ENCODE results near the gene MCFD2. TPM values are rescaled to one million over a fixed set of nuclear protein-coding genes. Genes with fewer than 3 reads are reported as not detected.

MCFD2 gene
- total RNA-seq, 1 experiment from 2014 or later, result 90.5 TPM

- TF ChIP-seq EZH2 (IDR thresholded peaks at IDR 0.05; ENCODE audit: borderline replicate concordance, low read depth, low read length, poor library complexity, severe bottlenecking) (no peak), CTCF (conservative IDR thresholded peaks at IDR 0.05; ENCODE audit: low read depth, low read length) (no peak)
- Histone ChIP-seq H3K4me1 (ENCODE audit: insufficient read depth, low read length, poor library complexity, severe bottlenecking) (peaks cover under 1% of the 10 kb centered on the region), H3K9me3 (ENCODE audit: low read depth, low read length, poor library complexity, severe bottlenecking) (no peaks in the 10 kb centered on the region), H3K36me3 (ENCODE audit: insufficient read depth, low read length, poor library complexity, severe bottlenecking) (no peaks in the 10 kb centered on the region), H3K4me3 (ENCODE audit: low read depth, low read length, poor library complexity, severe bottlenecking) (no peak overlapping the region), H3K27ac (ENCODE audit: low read depth, low read length, poor library complexity, severe bottlenecking) (no peak overlapping the region), H3K27me3 (replicated peaks; ENCODE audit: insufficient read depth, low read depth, low read length, poor library complexity) (peaks cover under 1% of the 10 kb centered on the region)
- no TSS peak for BruUV-seq (replicated peaks)
- CTCF ChIA-PET, result no interaction called here
- no peak for DNase-seq (ENCODE audit: low spot score)
- intact Hi-C loops (cut with micrococcal nuclease; ENCODE audit: unreplicated experiment), result no loop called here
- POLR2A ChIA-PET (ENCODE audit: low non-redundant PET), result no interaction called here
Measured at GRCh38 chr2:46878886-46879285, 36.7 kb downstream of the MCFD2 start.

- Histone ChIP-seq H3K4me1 (ENCODE audit: insufficient read depth, low read length, poor library complexity, severe bottlenecking) (peaks cover 6% of the 10 kb centered on the region), H3K4me3 (ENCODE audit: low read depth, low read length, poor library complexity, severe bottlenecking) (no peak overlapping the region), H3K27me3 (replicated peaks; ENCODE audit: insufficient read depth, low read depth, low read length, poor library complexity) (no peaks in the 10 kb centered on the region), H3K9me3 (ENCODE audit: low read depth, low read length, poor library complexity, severe bottlenecking) (no peaks in the 10 kb centered on the region), H3K27ac (ENCODE audit: low read depth, low read length, poor library complexity, severe bottlenecking) (no peak overlapping the region), H3K36me3 (ENCODE audit: insufficient read depth, low read length, poor library complexity, severe bottlenecking) (no peaks in the 10 kb centered on the region)
- intact Hi-C loops (cut with micrococcal nuclease; ENCODE audit: unreplicated experiment), result no loop called here
- POLR2A ChIA-PET (ENCODE audit: low non-redundant PET), result no interaction called here
- BruUV-seq (replicated peaks), result no TSS peak
- CTCF ChIA-PET, result no interaction called here
- TF ChIP-seq CTCF (conservative IDR thresholded peaks at IDR 0.05; ENCODE audit: low read depth, low read length) (no peak), EZH2 (IDR thresholded peaks at IDR 0.05; ENCODE audit: borderline replicate concordance, low read depth, low read length, poor library complexity, severe bottlenecking) (no peak)
- no peak for DNase-seq (ENCODE audit: low spot score)
Measured at GRCh38 chr2:46878240-46878877, 37.2 kb downstream of the MCFD2 start.

GRCh38 chr2:46877619-46878113, 37.9 kb downstream of the MCFD2 start:
- CTCF ChIA-PET, result no interaction called here
- no peaks in the 10 kb centered on the region for H3K9me3 ChIP-seq (ENCODE audit: low read depth, low read length, poor library complexity, severe bottlenecking)
- H3K4me1 ChIP-seq (ENCODE audit: insufficient read depth, low read length, poor library complexity, severe bottlenecking), result peaks cover 12% of the 10 kb centered on the region
- TF ChIP-seq EZH2 (IDR thresholded peaks at IDR 0.05; ENCODE audit: borderline replicate concordance, low read depth, low read length, poor library complexity, severe bottlenecking) (no peak), CTCF (conservative IDR thresholded peaks at IDR 0.05; ENCODE audit: low read depth, low read length) (no peak)
- intact Hi-C loops (cut with micrococcal nuclease; ENCODE audit: unreplicated experiment), result loop anchor here (2.0 kb wide), 1 partner anchor 245 kb away; no protein-coding TSS in a partner anchor
- no TSS peak for BruUV-seq (replicated peaks)
- no peaks in the 10 kb centered on the region for H3K36me3 ChIP-seq (ENCODE audit: insufficient read depth, low read length, poor library complexity, severe bottlenecking)
- no peak overlapping the region for H3K27ac ChIP-seq (ENCODE audit: low read depth, low read length, poor library complexity, severe bottlenecking)
- no peaks in the 10 kb centered on the region for H3K27me3 ChIP-seq (replicated peaks; ENCODE audit: insufficient read depth, low read depth, low read length, poor library complexity)
- DNase-seq (ENCODE audit: low spot score), result no peak
- H3K4me3 ChIP-seq (ENCODE audit: low read depth, low read length, poor library complexity, severe bottlenecking), result no peak overlapping the region
- POLR2A ChIA-PET (ENCODE audit: low non-redundant PET), result no interaction called here

Data from A673 (cell line).